HG02623 (cell line): ENCODE results near the gene GAP43.

Source experiments
- ATAC-seq: cut with Tn5 transposase; IDR thresholded peaks from one replicate; pipeline ENCODE4 v1.9.1; 2021; ENCODE audit warnings: moderate library complexity; ENCODE audit not compliant: unreplicated experiment

Gene GAP43

GRCh38 chr3:115758076-115758763 is 134.9 kb downstream of the GAP43 start:
- ATAC-seq, result no peak

GRCh38 chr3:115760716-115761115 is 137.4 kb downstream of the GAP43 start:
- ATAC-seq, result no peak

GRCh38 chr3:115761927-115762305 is 138.6 kb downstream of the GAP43 start:
- no peak for ATAC-seq

GRCh38 chr3:115766587-115767482 is 143.5 kb downstream of the GAP43 start:
- no peak for ATAC-seq

GRCh38 chr3:115768661-115769060 is 145.4 kb downstream of the GAP43 start:
- no peak for ATAC-seq
